ENCODE data around the gene TMEM45A.
A peak's percentile ranks its signal among the peaks of the same experiment; 100 is the strongest.

TMEM45A gene

GRCh38 chr3:100458814-100459213 is 33.6 kb upstream of the TMEM45A start:
- Histone ChIP-seq H3K4me3 (IDR thresholded peaks at IDR 0.05; ENCODE audit: insufficient read depth, low read depth, low read length) (no peak overlapping the region), H2AFZ (ENCODE audit: low read depth) (no peak overlapping the region), H3K27ac (no peak overlapping the region), H3K4me1 (ENCODE audit: low read depth, poor library complexity, severe bottlenecking) (peaks cover 17% of the 10 kb centered on the region), H3K9ac (no peak overlapping the region), H3K79me2 (ENCODE audit: insufficient read depth, low read depth) (no peaks in the 10 kb centered on the region), H4K20me1 (ENCODE audit: insufficient read depth) (no peaks in the 10 kb centered on the region), H3K27me3 (ENCODE audit: insufficient read depth, low read depth) (no peaks in the 10 kb centered on the region), H3K4me2 (no peak overlapping the region), H3K36me3 (ENCODE audit: insufficient read depth) (no peaks in the 10 kb centered on the region)
- TF ChIP-seq CTCF (conservative IDR thresholded peaks at IDR 0.05; ENCODE audit: low read depth, low read length) = no peak

DNA sequence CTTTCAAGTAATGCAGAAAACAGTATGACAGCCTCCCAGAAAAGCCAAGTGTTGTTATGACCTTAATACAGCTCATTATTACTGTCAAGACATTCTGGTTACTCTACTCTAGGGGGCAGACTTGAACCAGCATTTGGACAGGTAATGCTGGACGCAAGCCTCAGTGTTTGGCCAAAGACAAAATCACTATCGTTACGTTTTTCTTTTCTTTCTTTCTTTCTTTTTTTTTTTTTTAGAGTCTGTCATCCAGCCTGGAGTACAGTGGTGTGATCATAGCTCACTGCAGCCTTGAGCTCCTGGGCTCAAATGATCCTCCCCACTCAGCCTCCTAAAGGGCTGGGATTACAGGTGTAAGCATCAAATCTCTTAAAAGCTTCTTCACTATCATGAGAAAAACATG is 29.4 kb upstream of the TMEM45A start:
- H4K20me1 ChIP-seq (ENCODE audit: insufficient read depth) = no peaks in the 10 kb centered on the region
- 0 out of 2 replicates have a peak overlapping the region, but pooled peaks have one; percentile 25 for H2AFZ ChIP-seq (ENCODE audit: low read depth)
- H3K36me3 ChIP-seq (ENCODE audit: insufficient read depth) = no peaks in the 10 kb centered on the region
- peaks cover 12% of the 10 kb centered on the region for H3K4me1 ChIP-seq (ENCODE audit: low read depth, poor library complexity, severe bottlenecking)
- H3K79me2 ChIP-seq (ENCODE audit: insufficient read depth, low read depth) = no peaks in the 10 kb centered on the region
- peak; percentile 86 for TF ChIP-seq CTCF (conservative IDR thresholded peaks at IDR 0.05; ENCODE audit: low read depth, low read length)
- H3K27me3 ChIP-seq (ENCODE audit: insufficient read depth, low read depth) = no peaks in the 10 kb centered on the region
- no peak overlapping the region for H3K9ac ChIP-seq
- no peak overlapping the region for H3K4me2 ChIP-seq
- no peak overlapping the region for H3K27ac ChIP-seq
- H3K4me3 ChIP-seq (IDR thresholded peaks at IDR 0.05; ENCODE audit: insufficient read depth, low read depth, low read length) = no peak overlapping the region

DNA sequence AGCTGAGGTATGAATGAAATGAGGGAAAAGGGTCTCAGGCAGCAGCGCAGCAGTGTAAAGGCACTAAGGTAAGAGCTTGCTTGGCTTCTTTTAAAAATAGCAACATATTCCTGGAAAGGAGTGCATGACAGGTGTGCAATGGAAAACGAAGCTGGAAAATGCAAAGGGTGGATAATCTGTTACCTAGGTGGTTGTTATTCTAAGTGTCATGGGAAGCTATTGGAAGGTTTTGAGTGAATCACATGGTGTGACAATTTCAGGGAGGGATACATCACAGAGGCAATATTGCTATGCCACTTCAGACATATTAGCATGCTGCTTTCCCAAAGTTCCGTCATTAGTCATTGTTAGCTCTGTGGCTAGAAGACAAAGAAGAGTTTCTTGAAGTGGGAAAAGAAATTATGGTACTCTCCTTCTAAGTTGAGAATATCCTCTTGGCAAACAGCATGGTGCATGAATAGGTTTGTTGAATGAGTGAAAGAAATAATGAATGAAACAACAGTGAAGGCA is 28.7 kb upstream of the TMEM45A start:
- Histone ChIP-seq H3K9ac (no peak overlapping the region), H3K4me1 (ENCODE audit: low read depth, poor library complexity, severe bottlenecking) (peaks cover 12% of the 10 kb centered on the region), H3K27ac (no peak overlapping the region), H3K4me3 (IDR thresholded peaks at IDR 0.05; ENCODE audit: insufficient read depth, low read depth, low read length) (no peak overlapping the region), H3K27me3 (ENCODE audit: insufficient read depth, low read depth) (no peaks in the 10 kb centered on the region), H3K4me2 (no peak overlapping the region), H3K79me2 (ENCODE audit: insufficient read depth, low read depth) (no peaks in the 10 kb centered on the region), H3K36me3 (ENCODE audit: insufficient read depth) (no peaks in the 10 kb centered on the region), H4K20me1 (ENCODE audit: insufficient read depth) (no peaks in the 10 kb centered on the region), H2AFZ (ENCODE audit: low read depth) (no peak overlapping the region)
- no peak for TF ChIP-seq CTCF (conservative IDR thresholded peaks at IDR 0.05; ENCODE audit: low read depth, low read length)

GRCh38 chr3:100465892-100466777 is 26.3 kb upstream of the TMEM45A start:
- H3K4me3 ChIP-seq (IDR thresholded peaks at IDR 0.05; ENCODE audit: insufficient read depth, low read depth, low read length) = no peak overlapping the region
- TF ChIP-seq CTCF (conservative IDR thresholded peaks at IDR 0.05; ENCODE audit: low read depth, low read length) = no peak
- no peaks in the 10 kb centered on the region for H3K36me3 ChIP-seq (ENCODE audit: insufficient read depth)
- H3K4me1 ChIP-seq (ENCODE audit: low read depth, poor library complexity, severe bottlenecking) = peaks cover 12% of the 10 kb centered on the region
- no peaks in the 10 kb centered on the region for H3K27me3 ChIP-seq (ENCODE audit: insufficient read depth, low read depth)
- H3K27ac ChIP-seq = no peak overlapping the region
- H3K79me2 ChIP-seq (ENCODE audit: insufficient read depth, low read depth) = no peaks in the 10 kb centered on the region
- H3K9ac ChIP-seq = no peak overlapping the region
- H4K20me1 ChIP-seq (ENCODE audit: insufficient read depth) = no peaks in the 10 kb centered on the region
- peak overlapping the region; percentile 30; the same call in 1 of the 2 replicates for H2AFZ ChIP-seq (ENCODE audit: low read depth)
- H3K4me2 ChIP-seq = peak overlapping the region; percentile 47
